Measurements from ENCODE around the gene HP. TPM values are rescaled to one million over a fixed set of nuclear protein-coding genes. Genes with fewer than 3 reads are reported as not detected.
A peak's percentile ranks its signal among the peaks of the same experiment; 100 is the strongest.
"Not testable (repeated sequence)": the region's sequence is repeated elsewhere in the genome, so short reads cannot be mapped to it uniquely, and the experiment has no call there.

Gene HP, protein sequence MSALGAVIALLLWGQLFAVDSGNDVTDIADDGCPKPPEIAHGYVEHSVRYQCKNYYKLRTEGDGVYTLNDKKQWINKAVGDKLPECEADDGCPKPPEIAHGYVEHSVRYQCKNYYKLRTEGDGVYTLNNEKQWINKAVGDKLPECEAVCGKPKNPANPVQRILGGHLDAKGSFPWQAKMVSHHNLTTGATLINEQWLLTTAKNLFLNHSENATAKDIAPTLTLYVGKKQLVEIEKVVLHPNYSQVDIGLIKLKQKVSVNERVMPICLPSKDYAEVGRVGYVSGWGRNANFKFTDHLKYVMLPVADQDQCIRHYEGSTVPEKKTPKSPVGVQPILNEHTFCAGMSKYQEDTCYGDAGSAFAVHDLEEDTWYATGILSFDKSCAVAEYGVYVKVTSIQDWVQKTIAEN
- polyA plus RNA-seq, result under 1 TPM; 0.27 to 0.29 TPM

GRCh38 chr16:72054254-72054847 lies at the start of gene HP:
Gene HP, plus strand, starts transcription at chr16:72054505. Its CDS starts 148 bp downstream, at chr16:72054653.
- H3K9me3 ChIP-seq (ENCODE audit: control insufficient read depth in 2 of 2, insufficient read depth in 1 of 2, low read depth in 1 of 2, low read length in 1 of 2); H3K4me3 ChIP-seq (ENCODE audit: low read depth in 1 of 2, low read length in 2 of 2); H3K4me1 ChIP-seq (ENCODE audit: control insufficient read depth in 2 of 2, insufficient read depth in 2 of 2, low read length in 1 of 2); H3K36me3 ChIP-seq (ENCODE audit: control insufficient read depth in 2 of 2, insufficient read depth in 2 of 2, low read length in 1 of 2); H3K27ac ChIP-seq (ENCODE audit: low read depth in 2 of 2, low read length in 1 of 2); H3K27me3 ChIP-seq (ENCODE audit: control insufficient read depth in 1 of 2, insufficient read depth in 2 of 2, low read length in 2 of 2): not testable (repeated sequence)
- WGBS, 2 donors, result 78 to 81% methylated on average over 5 of the region's 5 CpGs

GRCh38 chr16:72008065-72008423 lies 46.3 kb upstream of the HP start:
- not testable (repeated sequence) for H3K27ac ChIP-seq (ENCODE audit: low read depth in 2 of 2, low read length in 1 of 2); H3K4me3 ChIP-seq (ENCODE audit: low read depth in 1 of 2, low read length in 2 of 2); H3K4me1 ChIP-seq (ENCODE audit: control insufficient read depth in 2 of 2, insufficient read depth in 2 of 2, low read length in 1 of 2); H3K9me3 ChIP-seq (ENCODE audit: control insufficient read depth in 2 of 2, insufficient read depth in 1 of 2, low read depth in 1 of 2, low read length in 1 of 2); H3K27me3 ChIP-seq (ENCODE audit: control insufficient read depth in 1 of 2, insufficient read depth in 2 of 2, low read length in 2 of 2); H3K36me3 ChIP-seq (ENCODE audit: control insufficient read depth in 2 of 2, insufficient read depth in 2 of 2, low read length in 1 of 2)
- 76 to 79% methylated on average over 9 of the region's 9 CpGs for WGBS, 2 donors

GRCh38 chr16:72008424-72009216 lies 45.7 kb upstream of the HP start, which contains the start of gene DHODH:
Gene DHODH, plus strand, starts transcription at chr16:72008744. Its CDS starts 21 bp downstream, at chr16:72008765.
- no peaks in the 10 kb centered on the region for H3K27me3 ChIP-seq (ENCODE audit: control insufficient read depth in 1 of 2, insufficient read depth in 2 of 2, low read length in 2 of 2)
- H3K4me1 ChIP-seq (ENCODE audit: control insufficient read depth in 2 of 2, insufficient read depth in 2 of 2, low read length in 1 of 2), result peaks cover 0 to 2% of the 10 kb centered on the region in 2 donors
- H3K9me3 ChIP-seq (ENCODE audit: control insufficient read depth in 2 of 2, insufficient read depth in 1 of 2, low read depth in 1 of 2, low read length in 1 of 2), result no peaks in the 10 kb centered on the region
- H3K27ac ChIP-seq (ENCODE audit: low read depth in 2 of 2, low read length in 1 of 2), result peak within 1 kb of the TSS in 1 of 2 donors; percentile 59
- WGBS, 2 donors, result 0 to 1% methylated on average over 55 to 57 of the region's 57 CpGs
- peak within 1 kb of the TSS; percentile 60 to 83 for H3K4me3 ChIP-seq (ENCODE audit: low read depth in 1 of 2, low read length in 2 of 2)
- peaks cover 0 to 5% of the 10 kb centered on the region in 2 donors for H3K36me3 ChIP-seq (ENCODE audit: control insufficient read depth in 2 of 2, insufficient read depth in 2 of 2, low read length in 1 of 2)

GRCh38 chr16:72009779-72010178 lies 44.5 kb upstream of the HP start:
- H3K4me3 ChIP-seq (ENCODE audit: low read depth in 1 of 2, low read length in 2 of 2), result no peak overlapping the region
- peaks cover 0 to 5% of the 10 kb centered on the region in 2 donors for H3K36me3 ChIP-seq (ENCODE audit: control insufficient read depth in 2 of 2, insufficient read depth in 2 of 2, low read length in 1 of 2)
- 85 to 86% methylated on average over 10 of the region's 10 CpGs for WGBS, 2 donors
- H3K9me3 ChIP-seq (ENCODE audit: control insufficient read depth in 2 of 2, insufficient read depth in 1 of 2, low read depth in 1 of 2, low read length in 1 of 2), result no peaks in the 10 kb centered on the region
- peaks cover 0 to 3% of the 10 kb centered on the region in 2 donors for H3K4me1 ChIP-seq (ENCODE audit: control insufficient read depth in 2 of 2, insufficient read depth in 2 of 2, low read length in 1 of 2)
- no peaks in the 10 kb centered on the region for H3K27me3 ChIP-seq (ENCODE audit: control insufficient read depth in 1 of 2, insufficient read depth in 2 of 2, low read length in 2 of 2)
- H3K27ac ChIP-seq (ENCODE audit: low read depth in 2 of 2, low read length in 1 of 2), result no peak overlapping the region

DNA sequence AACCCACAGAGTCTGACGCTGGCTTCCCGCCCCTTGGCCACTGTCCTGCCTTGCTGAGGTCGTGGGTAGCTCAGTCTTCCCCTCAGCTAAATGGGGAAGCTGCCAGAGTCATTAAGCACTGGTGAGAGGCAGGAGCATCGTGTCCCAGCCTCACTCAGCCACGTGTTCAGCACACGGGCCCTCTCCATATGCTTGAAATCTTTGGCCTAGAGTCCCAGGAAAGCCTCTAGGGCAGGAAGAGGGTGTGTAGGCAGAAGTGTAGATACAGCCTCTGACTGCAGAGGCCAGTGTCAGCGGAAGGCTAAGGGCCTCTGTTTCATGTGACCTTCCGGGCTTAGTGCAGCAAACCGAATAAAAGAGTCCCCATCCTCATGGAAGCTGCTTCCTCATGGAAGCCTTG lies 41.7 kb upstream of the HP start:
- no peaks in the 10 kb centered on the region for H3K9me3 ChIP-seq (ENCODE audit: control insufficient read depth in 2 of 2, insufficient read depth in 1 of 2, low read depth in 1 of 2, low read length in 1 of 2)
- H3K27ac ChIP-seq (ENCODE audit: low read depth in 2 of 2, low read length in 1 of 2), result peak overlapping the region; percentile 11 to 45
- WGBS, 2 donors, result 62 to 77% methylated on average over 9 of the region's 9 CpGs
- no peaks in the 10 kb centered on the region for H3K27me3 ChIP-seq (ENCODE audit: control insufficient read depth in 1 of 2, insufficient read depth in 2 of 2, low read length in 2 of 2)
- H3K4me3 ChIP-seq (ENCODE audit: low read depth in 1 of 2, low read length in 2 of 2), result no peak overlapping the region
- H3K36me3 ChIP-seq (ENCODE audit: control insufficient read depth in 2 of 2, insufficient read depth in 2 of 2, low read length in 1 of 2), result peaks cover 7 to 10% of the 10 kb centered on the region in 2 donors
- H3K4me1 ChIP-seq (ENCODE audit: control insufficient read depth in 2 of 2, insufficient read depth in 2 of 2, low read length in 1 of 2), result peaks cover 0 to 3% of the 10 kb centered on the region in 2 donors

- Histone ChIP-seq H3K4me3 (ENCODE audit: low read depth in 1 of 2, low read length in 2 of 2) (no peak overlapping the region), H3K4me1 (ENCODE audit: control insufficient read depth in 2 of 2, insufficient read depth in 2 of 2, low read length in 1 of 2) (peaks cover 0 to 3% of the 10 kb centered on the region in 2 donors), H3K36me3 (ENCODE audit: control insufficient read depth in 2 of 2, insufficient read depth in 2 of 2, low read length in 1 of 2) (peaks cover 7 to 12% of the 10 kb centered on the region in 2 donors), H3K9me3 (ENCODE audit: control insufficient read depth in 2 of 2, insufficient read depth in 1 of 2, low read depth in 1 of 2, low read length in 1 of 2) (no peaks in the 10 kb centered on the region), H3K27ac (ENCODE audit: low read depth in 2 of 2, low read length in 1 of 2) (peak overlapping the region in 1 of 2 donors; percentile 70), H3K27me3 (ENCODE audit: control insufficient read depth in 1 of 2, insufficient read depth in 2 of 2, low read length in 2 of 2) (no peaks in the 10 kb centered on the region)
- WGBS, 2 donors, result 22 to 26% methylated on average over 5 of the region's 5 CpGs
These were observed 40.9 kb upstream of the HP start for GRCh38 chr16:72013389-72013788.

DNA sequence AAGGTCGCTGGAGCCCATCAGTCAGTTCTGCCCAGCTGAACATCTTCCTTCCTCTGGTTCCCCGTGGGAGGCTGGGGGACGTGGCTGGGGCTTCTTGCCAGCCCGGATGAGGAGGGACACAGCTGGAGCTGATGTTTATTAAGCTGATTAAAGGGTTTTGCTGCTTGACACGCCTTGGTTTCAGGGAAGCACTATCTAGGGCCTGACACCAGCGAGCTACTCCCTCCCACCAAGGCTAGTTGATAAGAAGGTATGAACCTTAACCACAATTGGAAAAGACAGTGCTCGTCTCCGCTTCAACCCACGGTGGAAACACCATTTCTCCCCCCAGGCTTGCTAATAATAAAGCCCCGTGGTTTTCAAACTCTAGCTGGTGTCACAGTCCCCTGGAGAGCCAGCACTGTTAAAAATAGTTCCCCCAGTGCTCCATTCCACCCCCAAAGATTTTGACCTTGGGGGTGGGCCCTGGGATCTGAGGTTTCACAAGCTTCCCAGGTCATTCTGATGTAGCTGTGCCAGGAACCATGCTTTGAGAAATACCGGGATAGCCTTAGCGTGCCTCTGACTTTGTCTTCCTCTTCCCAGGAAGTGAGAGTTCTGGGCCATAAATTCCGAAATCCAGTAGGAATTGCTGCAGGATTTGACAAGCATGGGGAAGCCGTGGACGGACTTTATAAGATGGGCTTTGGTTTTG lies 40.3 kb upstream of the HP start:
- peak overlapping the region in 1 of 2 donors; percentile 70 for H3K27ac ChIP-seq (ENCODE audit: low read depth in 2 of 2, low read length in 1 of 2)
- H3K9me3 ChIP-seq (ENCODE audit: control insufficient read depth in 2 of 2, insufficient read depth in 1 of 2, low read depth in 1 of 2, low read length in 1 of 2), result no peaks in the 10 kb centered on the region
- no peaks in the 10 kb centered on the region for H3K27me3 ChIP-seq (ENCODE audit: control insufficient read depth in 1 of 2, insufficient read depth in 2 of 2, low read length in 2 of 2)
- H3K36me3 ChIP-seq (ENCODE audit: control insufficient read depth in 2 of 2, insufficient read depth in 2 of 2, low read length in 1 of 2), result peaks cover 7 to 14% of the 10 kb centered on the region in 2 donors
- peaks cover 0 to 3% of the 10 kb centered on the region in 2 donors for H3K4me1 ChIP-seq (ENCODE audit: control insufficient read depth in 2 of 2, insufficient read depth in 2 of 2, low read length in 1 of 2)
- H3K4me3 ChIP-seq (ENCODE audit: low read depth in 1 of 2, low read length in 2 of 2), result no peak overlapping the region
- WGBS, 2 donors, result 48 to 58% methylated on average over 15 of the region's 15 CpGs

- 88 to 96% methylated on average over 8 of the region's 8 CpGs for WGBS, 2 donors
- Histone ChIP-seq H3K27me3 (ENCODE audit: control insufficient read depth in 1 of 2, insufficient read depth in 2 of 2, low read length in 2 of 2) (no peaks in the 10 kb centered on the region), H3K27ac (ENCODE audit: low read depth in 2 of 2, low read length in 1 of 2) (no peak overlapping the region), H3K36me3 (ENCODE audit: control insufficient read depth in 2 of 2, insufficient read depth in 2 of 2, low read length in 1 of 2) (peaks cover 7 to 14% of the 10 kb centered on the region in 2 donors), H3K4me1 (ENCODE audit: control insufficient read depth in 2 of 2, insufficient read depth in 2 of 2, low read length in 1 of 2) (peaks cover 0 to 3% of the 10 kb centered on the region in 2 donors), H3K9me3 (ENCODE audit: control insufficient read depth in 2 of 2, insufficient read depth in 1 of 2, low read depth in 1 of 2, low read length in 1 of 2) (no peaks in the 10 kb centered on the region), H3K4me3 (ENCODE audit: low read depth in 1 of 2, low read length in 2 of 2) (no peak overlapping the region)
These were observed 39.6 kb upstream of the HP start for GRCh38 chr16:72014675-72015074.

DNA sequence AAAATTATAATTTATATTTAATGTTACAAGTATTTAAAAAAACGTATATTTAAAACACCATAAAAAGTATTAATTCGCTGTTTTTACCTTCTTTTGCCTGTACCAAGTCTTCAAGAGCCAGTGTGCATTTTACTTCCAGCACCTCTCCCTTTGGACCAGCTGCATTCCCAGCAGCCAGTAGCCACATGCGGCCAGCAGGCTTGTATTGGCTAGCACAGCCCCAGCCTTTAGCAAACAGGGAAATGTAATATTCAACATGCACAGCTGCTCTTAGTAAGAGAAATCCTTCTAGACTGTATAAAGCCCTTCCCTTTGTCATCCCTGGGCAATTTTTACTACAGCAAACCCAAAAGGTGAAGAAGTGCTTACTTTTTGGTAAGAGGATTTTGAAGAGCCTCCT lies 39.2 kb upstream of the HP start:
- no peaks in the 10 kb centered on the region for H3K9me3 ChIP-seq (ENCODE audit: control insufficient read depth in 2 of 2, insufficient read depth in 1 of 2, low read depth in 1 of 2, low read length in 1 of 2)
- peaks cover 0 to 3% of the 10 kb centered on the region in 2 donors for H3K4me1 ChIP-seq (ENCODE audit: control insufficient read depth in 2 of 2, insufficient read depth in 2 of 2, low read length in 1 of 2)
- WGBS, 2 donors, result 80 to 84% methylated on average over 3 of the region's 3 CpGs
- H3K36me3 ChIP-seq (ENCODE audit: control insufficient read depth in 2 of 2, insufficient read depth in 2 of 2, low read length in 1 of 2), result peaks cover 7 to 14% of the 10 kb centered on the region in 2 donors
- H3K27ac ChIP-seq (ENCODE audit: low read depth in 2 of 2, low read length in 1 of 2), result no peak overlapping the region
- H3K4me3 ChIP-seq (ENCODE audit: low read depth in 1 of 2, low read length in 2 of 2), result no peak overlapping the region
- no peaks in the 10 kb centered on the region for H3K27me3 ChIP-seq (ENCODE audit: control insufficient read depth in 1 of 2, insufficient read depth in 2 of 2, low read length in 2 of 2)

Measured in esophagus (tissue), 2 donors.